SW 1271 (cell line): Measurements from ENCODE around the gene PPP1R13B.

Experiments used
- DNase-seq, 2 experiments: peaks; one replicate each; lab custom pipeline; 2025; lab: John Stamatoyannopoulos, UW

PPP1R13B gene

DNA sequence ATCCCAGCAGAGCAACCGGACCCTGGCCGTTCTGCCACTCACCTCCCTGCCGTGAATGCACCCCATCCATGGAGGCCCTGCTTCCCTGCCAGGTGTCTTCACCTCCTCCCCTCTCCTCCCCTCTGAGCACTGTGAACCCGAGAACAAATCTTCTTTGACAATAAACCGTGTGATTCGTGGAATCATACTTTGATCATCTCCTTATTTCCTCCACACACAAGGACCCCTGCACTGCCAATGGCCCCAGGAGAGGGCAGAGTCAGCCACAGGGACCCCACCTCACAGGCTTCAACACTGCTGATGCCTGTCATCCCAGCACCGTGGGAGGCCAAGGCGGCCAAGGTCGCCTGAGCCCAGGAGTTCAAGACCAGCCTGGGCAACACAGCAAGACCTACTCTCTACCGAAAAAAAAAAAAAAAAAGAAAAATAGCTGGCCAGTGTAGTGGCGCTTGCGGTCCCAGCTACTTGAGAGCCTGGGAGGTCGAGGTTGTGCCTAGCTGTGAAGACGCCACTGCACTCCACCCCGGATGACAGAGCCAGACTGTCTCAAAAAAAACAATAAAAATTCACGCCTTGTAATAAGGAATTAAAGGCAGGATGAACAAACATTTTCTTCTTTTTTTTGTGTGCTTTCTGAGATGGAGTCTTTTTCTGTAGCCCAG lies 133.2 kb downstream of the PPP1R13B start:
- DNase-seq = no peak

DNA sequence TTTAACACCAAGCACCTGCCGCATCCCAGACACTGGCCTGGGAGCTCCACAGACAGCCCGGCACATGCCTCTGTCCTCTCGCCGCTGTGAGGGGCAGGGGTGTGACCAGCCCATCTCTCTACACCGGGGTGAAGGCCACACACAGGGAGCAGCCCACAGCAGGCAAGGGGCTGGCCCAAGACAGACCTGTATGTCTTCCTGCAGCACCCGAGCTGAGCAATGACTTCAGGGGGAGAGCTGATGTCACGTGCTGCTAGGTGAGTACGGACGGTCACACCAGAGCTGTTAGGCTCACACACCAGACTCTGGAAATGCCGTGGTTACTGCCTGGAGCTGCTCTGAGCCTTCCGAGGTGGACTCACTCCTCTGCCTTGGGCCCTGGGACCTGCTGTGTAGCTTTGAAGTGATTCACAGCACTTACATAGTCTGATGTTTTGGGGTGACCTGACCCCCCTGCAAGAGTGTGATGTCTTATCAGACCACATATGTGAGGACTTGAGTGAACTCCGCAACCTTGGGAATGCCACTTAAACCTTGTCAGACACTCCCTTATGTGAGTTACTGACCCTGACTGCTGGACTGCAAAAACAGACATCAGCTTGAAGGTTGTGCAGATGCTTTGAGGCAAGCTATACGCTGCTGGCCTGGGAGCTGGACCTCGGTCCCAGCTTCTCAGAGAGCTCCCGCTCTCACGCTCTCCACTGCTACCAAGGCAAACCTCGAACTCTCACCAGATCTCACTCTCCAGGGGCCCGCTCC lies 133.9 kb downstream of the PPP1R13B start:
- no peak for DNase-seq

DNA sequence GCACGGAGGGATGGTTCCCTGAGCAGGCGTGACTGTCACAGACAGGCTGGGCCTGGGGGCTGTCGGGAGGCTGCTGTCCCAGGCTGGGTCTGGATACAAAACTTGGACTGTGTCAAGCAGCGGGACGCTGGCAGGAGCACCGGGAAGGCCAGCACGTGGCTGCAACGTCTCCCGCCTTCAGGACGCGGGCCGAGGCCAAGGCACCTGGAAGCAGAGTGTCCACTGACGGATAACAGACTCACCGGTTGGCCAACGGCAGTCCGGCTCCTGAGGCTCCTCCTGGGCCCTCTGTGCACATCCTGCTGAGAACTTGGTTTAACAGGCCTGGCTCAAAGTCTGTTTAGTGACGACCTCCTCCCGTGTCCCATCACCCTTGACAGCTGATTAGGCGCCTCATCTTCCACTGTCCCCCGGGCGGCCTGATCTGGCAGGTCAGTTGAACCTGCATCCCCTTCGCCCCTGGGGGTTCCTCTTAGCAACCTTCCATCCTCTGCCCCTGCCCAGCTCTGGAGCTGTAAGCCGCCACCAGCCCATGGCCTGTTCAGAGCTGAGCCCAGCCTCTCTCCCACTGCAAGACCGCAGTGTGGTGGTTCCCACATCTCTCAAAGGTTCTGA lies 134.6 kb downstream of the PPP1R13B start:
- no peak for DNase-seq

DNA sequence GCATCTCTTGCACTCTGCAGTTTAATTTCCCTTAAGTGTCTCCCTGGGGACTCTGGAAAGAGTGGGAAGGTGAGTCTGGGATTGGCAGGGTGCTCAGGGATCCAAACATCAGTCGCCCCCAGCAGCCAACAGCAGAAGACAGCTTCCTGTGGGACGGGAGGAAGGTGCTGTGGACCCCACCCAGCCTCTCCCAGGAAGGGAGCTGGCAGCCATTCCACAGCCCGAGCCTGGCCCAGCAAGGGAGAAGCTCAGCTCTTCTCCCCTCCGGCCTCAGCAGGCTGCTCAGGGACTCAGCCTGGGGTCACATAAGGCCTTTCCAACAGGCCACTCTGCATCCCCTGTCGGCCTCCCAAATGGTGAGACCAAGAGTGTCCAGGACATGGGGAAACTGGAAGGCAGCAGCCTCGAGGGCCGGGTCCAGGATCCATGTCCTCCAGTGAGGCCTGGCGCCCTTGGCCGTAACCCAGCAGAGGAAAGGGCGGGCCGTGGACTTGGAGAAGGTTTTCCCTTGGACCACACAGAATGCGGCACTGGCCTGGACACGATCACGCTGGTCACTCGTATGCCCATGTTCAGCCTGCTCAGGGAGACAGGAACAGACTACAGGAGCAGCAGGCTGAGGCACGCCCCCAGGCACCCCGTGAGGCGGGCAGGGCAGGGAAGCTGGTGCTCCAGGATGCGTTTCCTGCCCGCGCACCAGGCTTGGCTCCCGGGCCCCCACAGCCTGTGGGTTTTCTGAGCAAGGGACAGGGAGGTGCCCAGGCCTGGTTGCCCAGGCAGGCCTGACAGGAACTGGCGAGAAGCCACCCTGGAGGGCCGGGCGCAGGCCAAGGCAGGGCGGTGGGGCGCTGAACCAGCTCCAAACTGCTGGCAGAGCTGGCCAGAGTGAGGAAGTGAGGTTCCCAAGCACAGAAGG lies 135.6 kb downstream of the PPP1R13B start:
- no peak for DNase-seq

DNA sequence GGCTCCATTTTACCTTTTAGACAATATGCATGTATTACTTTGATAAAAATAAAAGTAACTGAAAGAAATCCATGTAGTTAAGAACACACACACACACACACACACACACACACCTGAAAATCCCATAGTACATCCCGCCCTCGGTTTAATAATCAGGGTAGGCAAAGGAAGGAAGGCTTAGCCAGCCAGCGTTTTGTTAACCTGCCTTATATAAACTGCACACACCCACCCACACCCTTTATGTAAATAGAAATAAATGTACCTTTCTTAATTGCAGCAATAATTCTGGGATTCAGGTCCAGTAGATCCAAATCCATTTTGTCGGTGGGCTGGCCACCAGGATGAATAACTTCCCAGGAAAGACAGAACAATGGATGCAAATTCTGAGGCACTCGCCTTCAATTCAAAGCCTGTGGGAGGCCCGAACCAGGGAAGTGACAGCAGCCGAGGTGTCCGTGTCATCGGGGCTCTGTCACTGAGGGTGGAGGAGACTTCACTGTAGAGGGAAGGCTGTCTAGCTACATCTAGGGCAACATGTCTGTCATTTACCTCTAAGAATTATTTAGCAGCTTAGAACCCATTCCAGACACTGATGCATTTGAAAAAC lies 136.5 kb downstream of the PPP1R13B start:
- DNase-seq = no peak

DNA sequence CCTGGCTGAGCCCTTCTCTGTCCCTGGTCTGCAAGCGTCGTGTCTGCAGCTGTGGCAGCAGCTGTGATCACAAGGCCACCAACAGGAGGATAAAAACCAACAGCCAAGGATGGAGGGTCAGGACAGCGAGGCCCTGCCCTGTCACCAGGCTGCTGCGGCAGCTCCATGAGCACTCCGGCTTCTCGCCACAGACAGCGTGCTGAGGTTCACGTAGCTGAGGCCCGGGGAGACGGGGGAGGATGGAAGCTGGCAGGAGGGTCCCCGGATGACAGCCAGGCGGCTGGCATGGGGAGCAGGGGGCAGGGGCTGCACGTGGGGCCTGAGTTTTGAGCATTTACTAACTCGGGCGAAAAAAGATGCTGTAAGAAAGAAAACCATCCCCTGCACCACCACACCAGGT lies 137.6 kb downstream of the PPP1R13B start:
- no peak for DNase-seq

DNA sequence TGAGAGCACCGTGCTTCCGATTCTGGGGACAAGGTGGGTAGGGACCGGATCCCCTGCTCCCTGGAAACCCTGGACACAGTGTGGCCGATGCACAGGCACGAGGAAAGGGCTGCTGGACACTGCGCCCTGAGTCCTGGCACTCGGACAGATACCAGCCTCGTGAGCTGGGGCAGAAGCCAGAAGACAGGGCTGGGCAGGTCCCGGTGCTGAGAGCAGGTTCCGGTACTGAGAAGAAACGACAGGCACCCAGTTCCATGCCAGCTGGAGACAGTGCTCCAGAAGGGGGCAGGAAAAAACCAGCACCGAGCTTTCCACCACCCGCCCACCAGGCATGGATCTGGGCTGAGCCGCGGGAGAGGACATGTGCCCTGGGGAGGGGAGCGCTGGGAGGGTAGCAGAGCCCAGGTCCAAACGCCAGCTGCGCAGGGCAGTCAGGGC lies 138.6 kb downstream of the PPP1R13B start:
- no peak for DNase-seq

DNA sequence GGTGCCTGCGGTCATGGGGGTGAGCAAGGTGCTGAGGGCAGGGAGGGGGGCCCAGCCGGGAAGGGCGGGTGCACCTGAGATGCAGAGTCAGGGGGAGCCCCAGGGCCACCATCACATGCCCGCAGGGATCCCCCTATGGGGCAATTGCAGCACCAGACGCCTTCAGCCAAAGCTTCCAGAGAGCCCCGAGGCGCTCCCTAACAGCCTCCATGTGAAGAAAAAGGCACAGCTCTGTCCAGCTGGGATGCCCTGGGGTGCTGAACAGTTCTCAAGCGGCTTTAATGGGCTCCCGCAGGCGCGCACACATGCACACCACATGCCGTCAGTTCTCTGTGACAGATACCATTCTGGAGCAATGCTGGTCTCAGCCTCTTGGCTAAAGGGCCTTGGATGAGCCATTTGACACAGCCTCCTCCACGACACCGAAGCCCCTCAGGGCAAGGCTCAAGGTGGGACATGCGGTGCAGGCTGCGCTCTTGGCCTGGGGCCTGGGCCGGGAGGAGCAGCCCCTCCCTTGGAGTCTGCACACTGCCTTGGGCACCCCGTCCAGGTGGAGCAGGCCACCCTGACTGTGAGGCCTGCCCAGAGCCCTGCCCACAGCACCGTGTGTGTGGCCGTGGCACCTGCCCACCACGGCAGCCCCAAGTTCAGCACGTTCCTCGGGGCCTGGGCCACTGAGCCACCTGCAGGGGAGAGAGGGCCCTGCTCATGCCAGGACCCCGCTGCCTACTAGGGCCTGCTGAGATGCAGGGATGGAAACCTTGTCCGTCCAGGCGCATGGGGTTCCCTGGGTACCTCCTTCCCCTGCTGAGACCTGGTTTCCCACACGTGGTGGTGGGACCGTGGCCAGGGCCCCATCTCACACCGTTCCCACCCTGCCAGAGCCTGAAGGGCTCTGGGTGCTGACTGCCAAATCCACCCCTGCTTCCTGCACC lies 139.8 kb downstream of the PPP1R13B start:
- DNase-seq = no peak

DNA sequence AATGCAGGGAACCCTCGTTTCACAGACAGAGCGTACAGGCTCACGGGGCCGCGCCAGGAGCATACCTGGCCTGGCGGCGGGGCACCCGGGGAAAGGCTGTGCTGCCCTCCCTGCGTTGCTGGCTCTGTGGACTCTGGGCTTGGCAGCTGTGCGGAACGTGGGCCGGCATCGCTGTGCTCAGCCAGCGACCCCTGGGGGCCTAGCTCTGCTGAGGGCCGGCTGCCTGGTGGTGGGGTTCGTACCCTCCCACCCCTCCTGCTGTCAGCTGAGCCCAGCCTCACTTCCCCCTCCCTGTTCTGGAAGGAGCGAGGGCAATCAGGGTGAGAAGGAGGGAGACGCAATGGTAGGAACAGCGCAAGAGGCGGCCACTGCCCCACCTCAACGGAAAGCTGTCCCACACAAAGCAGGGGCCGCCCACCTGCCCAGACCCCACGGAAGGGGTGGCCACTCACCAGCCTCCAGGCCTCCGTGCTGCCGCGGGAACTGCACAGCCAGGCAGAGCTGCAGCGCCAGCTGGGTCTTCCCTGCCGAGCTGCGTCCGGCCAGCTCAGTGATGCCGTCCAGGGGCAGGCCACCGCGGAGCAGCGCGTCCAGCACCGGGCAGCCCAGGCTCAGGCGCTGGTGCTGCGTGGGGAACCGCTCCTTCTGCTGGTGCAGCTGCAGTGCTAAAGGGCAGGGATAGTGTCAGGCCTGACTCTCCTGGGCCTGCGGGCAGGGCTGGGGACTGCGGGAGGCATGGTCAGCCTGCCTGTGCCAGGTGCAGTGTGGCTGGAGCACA lies 140.6 kb downstream of the PPP1R13B start:
- DNase-seq = no peak

DNA sequence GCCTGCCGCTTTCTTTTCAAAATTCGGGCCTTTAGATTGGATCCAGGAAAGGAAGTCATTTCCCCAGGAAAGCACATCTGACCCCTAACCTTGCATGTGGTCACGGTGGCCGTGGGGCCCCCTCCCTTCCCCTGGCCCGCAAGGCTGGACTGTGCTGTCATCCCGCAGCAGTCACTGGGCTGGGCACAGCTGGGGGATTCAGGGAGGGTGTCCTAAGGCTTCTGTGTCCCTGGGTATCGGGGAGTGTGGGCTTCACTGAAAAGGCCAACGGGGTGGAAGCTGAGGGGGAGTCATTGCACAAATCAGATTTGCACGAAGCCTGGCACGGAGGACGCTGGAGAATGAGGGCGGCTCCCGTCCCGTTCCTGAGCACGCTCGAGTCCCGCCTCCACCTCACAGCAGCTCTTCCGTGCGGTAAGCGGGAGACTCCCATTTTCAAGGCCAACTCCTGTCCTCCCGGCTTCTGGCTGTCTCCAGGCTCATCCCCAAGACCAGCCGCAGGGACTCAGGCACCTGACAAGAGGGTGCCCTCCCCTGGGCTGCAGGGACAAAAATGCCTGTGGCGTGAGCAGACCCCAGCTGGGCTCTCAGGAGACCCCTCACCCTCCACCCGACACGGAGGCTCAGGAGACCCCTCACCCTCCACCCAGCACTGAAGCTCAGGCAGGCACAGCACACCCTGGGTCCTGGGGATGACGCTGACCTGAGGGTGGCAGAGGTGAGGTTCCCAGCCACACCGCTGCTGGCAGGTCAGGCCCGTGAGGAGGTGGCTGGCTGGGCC lies 141.7 kb downstream of the PPP1R13B start:
- DNase-seq = no peak

DNA sequence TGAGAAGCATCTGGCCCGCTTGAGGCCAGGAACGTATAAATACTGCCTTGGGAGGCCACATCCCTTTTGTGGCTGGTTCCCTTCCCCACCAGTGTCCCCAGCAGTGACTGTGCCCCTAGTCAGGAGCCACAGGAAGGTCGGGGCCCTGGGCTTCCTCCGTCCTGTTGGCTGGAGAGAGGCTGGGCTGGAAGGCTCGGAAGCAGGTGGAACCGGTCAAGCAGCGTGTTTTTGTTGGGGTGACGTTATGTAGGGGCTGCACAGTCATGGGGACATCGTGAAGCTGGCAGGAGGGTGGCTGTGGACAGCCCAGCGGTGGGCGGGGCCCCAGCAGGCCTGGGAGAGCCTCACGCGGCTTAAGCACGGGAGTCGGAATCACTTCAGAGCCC lies 142.3 kb downstream of the PPP1R13B start:
- DNase-seq = no peak

DNA sequence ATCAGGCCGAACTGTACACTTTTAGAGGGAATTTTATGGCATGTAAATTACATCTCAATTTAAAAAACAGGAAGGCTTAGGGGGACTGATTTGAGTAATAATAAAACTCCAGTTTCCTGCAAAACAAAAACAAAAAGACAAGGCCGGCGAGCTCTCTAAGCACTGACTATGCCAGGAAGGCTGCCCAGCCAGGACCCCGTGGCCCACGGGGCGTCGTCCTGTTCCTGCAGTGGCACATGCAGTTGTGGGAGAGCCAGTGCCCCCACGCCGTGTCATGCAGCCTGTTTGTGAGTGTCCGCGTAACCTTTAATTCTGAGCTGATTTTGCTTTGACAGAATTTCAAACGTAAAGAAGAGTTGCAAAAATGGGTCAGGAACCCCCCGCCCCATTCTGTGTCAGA lies 142.7 kb downstream of the PPP1R13B start:
- DNase-seq = no peak

DNA sequence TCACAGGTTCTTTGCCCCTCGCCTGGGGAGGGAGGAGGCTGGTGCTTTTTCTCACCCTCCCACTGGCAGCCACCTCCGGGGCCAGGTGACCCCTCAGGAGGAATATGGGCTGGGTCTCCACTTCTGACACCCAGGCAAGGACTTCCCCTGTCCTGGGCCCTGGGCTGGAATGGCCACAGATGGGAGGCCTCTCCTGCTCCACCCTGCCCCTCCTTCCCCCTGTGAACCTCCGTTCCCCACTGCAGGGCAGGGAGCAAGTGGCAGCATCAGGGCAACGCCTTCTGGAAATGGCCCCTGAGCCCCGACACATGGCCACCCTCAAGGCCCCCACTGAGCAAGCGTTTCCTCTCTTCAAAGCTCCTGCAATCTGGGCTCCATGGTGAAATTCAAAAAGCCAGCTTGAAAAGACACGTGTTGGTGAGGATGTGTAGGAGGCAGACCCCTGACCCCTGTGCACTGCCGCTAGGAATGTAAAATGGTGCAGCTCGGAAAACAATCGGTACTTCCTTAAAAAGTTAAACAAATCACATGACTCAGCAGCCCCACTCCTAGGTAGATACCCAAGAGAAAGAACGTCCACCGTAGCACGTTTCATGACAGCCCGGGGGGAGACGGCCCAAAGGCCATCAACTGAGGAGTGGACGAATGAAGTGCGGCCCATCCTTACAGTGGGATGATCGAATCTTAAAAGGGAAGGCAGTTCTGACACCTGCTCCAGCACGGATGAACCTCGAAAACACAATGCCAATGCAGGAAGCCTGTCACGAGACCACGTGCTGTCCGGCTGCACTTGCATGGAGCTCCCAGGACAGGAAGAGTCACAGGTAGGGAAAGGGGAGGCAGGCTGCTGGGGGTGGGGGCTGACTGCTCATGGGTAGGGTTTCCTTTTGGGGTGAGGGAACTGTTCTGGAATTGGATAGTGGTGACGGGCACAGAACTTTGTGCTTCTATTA lies 143.7 kb downstream of the PPP1R13B start:
- DNase-seq = no peak

DNA sequence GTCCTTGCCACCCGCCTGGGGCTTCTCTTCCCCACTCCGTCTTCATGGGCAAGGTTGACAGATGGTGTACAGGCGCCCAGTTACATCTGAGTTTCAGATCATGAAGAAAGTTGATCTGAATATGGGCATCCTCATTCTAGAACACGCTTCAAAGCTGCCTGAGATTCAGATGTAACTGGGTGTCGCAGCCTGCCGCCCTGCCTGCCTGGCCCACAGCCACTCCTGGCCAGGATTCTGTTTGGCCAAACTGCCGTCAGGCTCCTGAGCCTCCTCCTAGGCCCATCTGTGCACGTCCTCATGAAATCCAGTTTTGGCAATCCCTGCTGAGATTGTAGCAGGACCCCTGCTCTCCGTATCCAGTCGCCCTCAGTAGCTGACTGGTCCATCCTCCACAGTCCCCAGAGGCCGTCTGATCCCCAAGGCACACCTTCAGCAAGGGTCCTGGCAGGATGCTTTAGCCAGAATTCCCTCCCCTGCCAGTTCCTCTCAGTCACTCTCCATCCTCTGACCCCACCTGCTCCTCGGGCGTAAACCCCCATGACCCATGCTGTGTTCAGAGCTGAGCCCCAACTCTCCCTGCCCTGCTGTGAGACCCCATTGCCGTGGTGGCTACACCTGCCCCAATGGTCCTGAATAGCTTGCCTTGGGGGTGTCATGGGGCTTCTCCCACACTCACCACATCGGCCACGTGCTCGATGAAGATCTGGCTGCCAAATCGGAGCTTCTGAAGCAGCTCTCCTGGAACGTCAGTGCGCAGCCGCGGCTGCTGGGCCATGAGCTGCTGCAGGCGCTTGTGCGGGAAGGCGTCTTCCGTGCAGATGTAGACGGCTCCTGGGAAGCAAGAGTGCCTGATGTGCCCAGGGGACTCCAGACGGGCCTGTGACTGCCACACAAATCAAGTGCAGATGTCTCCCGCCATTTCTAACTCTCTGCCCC lies 144.6 kb downstream of the PPP1R13B start:
- no peak for DNase-seq

DNA sequence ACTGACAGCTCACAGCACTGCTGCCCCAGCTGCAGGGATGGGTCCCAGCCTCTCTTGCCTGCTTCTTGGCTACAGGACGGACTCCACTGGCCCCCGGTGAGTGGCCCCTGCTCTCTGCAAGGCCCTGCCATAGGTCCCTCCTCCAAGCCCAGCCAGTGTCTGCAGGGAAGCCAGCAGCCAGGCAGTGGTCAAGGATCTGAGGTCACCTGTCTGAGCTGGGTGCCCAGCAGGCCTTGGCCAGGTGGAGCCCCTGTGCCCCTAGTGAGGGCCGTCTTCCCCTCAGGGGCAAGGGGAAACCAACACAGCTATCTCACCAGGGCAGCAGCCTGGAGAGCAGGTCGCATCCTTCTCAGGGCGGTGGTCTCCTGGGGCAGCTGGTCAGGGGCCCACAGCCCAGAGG lies 145.3 kb downstream of the PPP1R13B start:
- no peak for DNase-seq

DNA sequence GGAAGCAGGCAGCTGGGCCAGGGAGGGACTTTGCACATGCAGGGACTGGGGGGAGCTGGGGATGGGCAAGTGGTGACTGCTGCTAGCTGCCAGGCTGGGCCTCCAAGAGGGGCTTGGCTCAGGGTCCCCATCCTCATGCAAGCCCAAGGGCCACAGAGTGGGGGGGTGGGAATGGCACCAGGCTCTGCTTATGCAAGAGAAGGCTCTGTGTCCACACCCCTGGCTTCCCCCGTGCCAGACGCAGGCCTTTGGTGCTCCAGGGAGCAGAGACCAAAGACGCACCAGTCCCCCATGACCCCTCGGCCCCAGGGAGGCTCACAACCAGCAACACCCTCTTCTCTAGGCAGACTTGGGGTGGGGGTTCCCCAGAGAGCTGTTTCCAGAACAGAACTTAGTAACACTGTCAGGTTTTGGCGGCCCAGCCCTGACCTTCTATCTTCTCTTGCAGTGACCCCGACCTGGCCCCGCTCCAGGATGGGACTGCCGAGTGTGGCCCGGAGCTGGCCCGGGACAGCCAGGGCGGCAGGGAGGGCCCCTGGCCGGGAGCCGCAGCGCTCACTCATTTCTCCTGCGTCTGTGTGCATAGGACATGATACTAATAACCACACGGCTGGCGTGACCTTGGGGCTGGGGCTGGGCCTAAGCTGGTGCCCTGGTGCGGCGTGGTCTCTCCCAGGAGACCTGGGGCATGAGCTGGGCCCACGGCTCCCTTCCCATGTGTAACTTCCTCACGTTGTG lies 146.5 kb downstream of the PPP1R13B start:
- DNase-seq = no peak
